HG03280 (cell line): ENCODE measurements around the gene SLC23A2.
A peak's percentile ranks its signal among the peaks of the same experiment; 100 is the strongest.

Experiments
- ATAC-seq: cut with Tn5 transposase; IDR thresholded peaks from one replicate; pipeline ENCODE4 v1.9.1; 2021; ENCODE audit warnings: mild to moderate bottlenecking, moderate library complexity; ENCODE audit not compliant: unreplicated experiment

Gene SLC23A2

GRCh38 chr20:4821590-4821989 is 179.7 kb downstream of the SLC23A2 start:
- no peak for ATAC-seq

DNA sequence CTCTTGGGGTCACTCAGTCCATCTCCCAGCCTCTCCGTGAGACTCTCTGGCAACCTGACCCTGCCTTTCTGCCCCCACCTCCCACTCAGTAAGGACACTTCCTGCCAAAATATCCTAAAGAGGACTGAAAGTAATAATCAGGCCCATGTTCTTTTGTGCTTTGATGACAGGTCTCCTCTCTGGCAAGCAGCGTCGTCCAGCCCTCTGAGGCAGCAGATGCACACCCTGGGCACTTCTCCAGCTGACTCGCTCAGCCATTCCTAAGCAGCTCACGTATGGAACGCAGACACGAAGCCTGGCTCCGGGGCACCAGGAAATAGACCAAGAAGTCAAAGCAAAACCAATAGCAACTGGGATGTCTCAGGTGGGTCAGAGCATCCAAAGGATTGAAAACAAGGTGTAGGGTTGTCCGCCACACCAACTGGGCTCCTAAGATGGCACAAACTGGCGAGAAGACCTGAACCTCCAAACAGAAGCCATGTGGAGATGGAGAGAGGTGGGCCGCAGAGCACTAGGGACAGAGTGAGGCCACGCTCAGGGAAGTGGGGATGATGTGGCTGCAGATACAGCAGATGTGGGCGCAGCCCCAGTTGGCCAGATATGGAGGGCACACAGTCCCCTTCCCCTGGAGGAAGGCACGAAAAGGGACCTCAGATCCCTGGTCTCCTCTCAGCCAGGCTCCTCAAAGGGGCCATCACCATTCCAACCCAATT is 180.3 kb downstream of the SLC23A2 start:
- no peak for ATAC-seq

GRCh38 chr20:4819901-4820300 is 181.4 kb downstream of the SLC23A2 start:
- ATAC-seq = no peak

- ATAC-seq = no peak
These were observed 184.1 kb downstream of the SLC23A2 start for GRCh38 chr20:4817230-4817671.

- ATAC-seq = no peak
These were observed 185.7 kb downstream of the SLC23A2 start for GRCh38 chr20:4815628-4816027.

GRCh38 chr20:4814696-4815252 is 186.5 kb downstream of the SLC23A2 start:
- peak; percentile 51 for ATAC-seq

DNA sequence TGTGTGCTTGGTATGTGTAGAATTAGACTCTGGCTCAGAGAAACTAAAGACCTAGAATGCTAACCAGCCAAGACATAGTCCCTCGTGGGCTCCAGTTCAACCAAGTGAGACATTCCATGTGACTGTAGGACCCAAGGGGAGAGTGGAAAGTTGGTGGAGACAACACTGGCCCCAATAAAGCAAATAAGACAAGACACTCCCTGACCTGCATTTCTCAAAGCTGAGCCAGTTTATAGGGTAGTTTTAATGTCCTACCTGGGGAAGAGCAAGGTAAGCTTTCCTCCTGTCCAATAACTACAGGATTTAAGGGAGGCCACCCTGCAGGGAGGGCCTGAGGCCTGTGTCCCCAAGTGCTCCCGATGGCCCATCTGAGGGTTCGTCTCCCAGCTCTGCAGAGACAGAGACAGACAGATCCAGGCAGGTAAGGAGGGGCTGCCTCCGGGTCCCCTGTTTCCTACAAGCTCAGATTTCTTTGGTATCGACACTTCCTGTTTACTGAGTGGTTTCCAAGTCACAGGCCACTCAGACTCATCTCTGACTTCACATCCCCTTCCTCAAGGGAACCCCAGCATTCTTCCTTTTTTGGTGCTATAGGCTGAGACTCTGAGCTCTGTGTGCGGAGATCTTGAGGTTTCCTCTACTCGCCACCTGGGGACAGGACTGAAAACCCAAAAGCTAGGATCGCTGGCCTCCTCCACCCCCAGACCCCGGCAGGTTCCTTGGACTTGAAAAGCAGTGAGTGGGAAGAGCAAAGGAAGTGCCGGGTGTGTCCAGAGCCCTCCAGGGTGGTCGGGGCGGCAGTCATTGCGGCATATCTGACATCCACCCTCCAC is 187.2 kb downstream of the SLC23A2 start:
- ATAC-seq = peak; percentile 37

DNA sequence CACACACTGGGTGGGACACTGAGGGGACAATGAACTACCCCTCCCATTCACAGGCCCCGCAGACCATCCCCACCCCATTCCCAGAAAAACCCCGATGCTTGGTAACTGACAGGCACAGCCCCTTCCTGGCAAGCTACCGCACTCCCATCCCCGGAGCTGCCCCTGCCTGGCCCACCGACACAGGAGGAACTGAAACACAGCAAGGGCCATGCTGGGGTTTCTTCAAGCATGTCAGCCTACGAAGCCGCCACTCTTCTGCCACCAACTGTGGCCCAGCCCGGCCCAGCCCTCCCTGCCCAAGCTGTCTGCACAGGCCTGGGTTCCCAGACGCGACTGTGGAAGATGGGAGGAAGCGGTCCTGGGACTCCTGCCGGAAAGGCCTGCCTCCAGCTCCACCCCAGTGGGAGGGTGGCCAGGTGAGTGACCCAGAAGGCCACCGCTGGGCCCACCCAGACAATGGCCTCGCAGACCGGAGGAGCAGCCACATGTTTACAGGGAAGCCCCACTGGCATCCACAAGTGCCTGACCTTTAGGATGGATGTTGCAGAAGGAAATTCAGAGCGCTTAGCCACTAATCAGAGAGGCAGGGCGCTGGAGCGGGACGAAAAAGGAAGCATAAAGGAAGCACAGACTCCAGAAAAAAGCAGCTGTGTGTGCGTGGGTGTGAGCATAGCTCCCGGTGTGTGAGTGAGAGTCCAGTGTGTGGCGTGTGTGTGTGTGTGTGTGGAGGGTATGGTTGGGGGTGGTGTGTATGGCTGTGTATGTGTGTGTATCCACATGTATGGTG is 188.0 kb downstream of the SLC23A2 start:
- peak; percentile 31 for ATAC-seq

DNA sequence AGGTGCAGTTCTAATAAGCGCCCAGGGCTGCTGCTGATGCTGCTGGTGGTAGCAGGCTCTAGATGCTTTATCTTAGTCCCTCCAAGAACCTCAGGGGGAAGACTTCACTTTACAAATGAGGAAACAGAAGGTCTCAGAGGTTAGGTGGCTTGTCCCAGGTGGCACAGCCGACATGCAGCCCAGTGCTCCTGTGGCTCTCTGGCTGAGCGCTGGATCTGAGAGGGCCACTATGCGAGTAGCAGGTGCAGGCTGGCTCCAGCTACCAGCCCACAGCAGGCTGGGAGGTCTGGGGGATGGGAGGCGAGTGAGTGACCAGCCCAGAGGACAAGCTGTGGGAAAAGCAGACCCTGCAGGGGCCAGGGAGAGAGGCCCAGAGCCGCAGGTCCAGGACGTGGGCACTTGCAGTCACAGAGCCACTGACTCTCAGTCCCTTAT is 188.7 kb downstream of the SLC23A2 start:
- no peak for ATAC-seq

GRCh38 chr20:4812216-4812615 is 189.1 kb downstream of the SLC23A2 start:
- ATAC-seq = no peak

- ATAC-seq = no peak
These were observed 189.6 kb downstream of the SLC23A2 start for GRCh38 chr20:4811661-4812181.

- no peak for ATAC-seq
These were observed 190.1 kb downstream of the SLC23A2 start for GRCh38 chr20:4811257-4811656.

- ATAC-seq = no peak
These were observed 190.8 kb downstream of the SLC23A2 start for GRCh38 chr20:4810426-4811019.

DNA sequence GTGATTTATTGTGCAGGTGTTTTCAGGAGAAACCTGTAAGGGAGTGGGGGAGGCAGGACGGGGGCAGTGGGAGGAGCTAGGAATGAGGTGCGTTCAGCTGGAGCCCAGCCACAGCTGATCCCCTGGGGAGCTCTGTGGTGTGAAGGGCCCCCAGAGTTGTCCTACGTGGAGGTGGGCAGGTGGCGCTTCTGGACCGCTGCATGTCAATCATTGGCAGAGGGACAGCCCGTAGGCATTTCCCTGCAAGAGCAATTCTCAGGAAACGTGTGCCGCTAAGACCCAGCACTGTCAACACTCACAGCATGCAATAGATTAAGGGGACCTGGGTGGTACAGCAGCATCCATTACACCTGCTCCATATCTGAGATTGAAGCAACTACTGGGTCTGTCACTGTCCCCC is 191.6 kb downstream of the SLC23A2 start:
- no peak for ATAC-seq

DNA sequence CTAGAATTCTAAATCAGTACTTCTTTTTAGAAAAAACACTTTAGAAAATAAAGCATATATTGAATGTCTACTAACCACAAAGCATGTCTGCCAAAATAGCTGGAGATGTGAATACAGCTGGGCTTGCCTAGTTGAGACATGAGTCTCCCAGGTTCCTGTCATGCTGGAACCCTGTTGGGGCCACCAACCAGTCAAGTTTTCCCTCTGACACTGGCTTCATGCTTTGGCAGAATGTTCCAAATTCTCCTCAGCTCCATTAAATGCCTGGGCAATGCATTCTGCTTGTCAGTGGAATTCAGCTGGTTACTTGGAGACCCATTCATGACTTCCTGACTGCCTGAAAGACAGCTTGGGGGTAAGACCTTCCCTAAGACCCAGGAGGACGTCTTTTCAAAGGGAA is 192.4 kb downstream of the SLC23A2 start:
- no peak for ATAC-seq

- no peak for ATAC-seq
These were observed 195.5 kb downstream of the SLC23A2 start for GRCh38 chr20:4805663-4806449.

GRCh38 chr20:4802527-4802926 is 198.8 kb downstream of the SLC23A2 start:
- ATAC-seq = no peak
